HAP-1 (cell line): ENCODE data around the gene GNG13.
A peak's percentile ranks its signal among the peaks of the same experiment; 100 is the strongest.

ENCODE experiments used
- DNase-seq, 2 experiments: peaks; one replicate each; pipeline ENCODE4 v3.0.0-alpha.2; 2016 to 2020; ENCODE audit warnings: low spot score in 2 of 2
- H3K27me3 ChIP-seq: fragments of 250-450 bp; sonication (Bioruptor Pico); 2 replicates; pipeline ENCODE4 v1.5.1; 2020; ENCODE audit warnings: low read depth, mild to moderate bottlenecking, moderate library complexity
- H3K36me3 ChIP-seq: fragments of 250-450 bp; sonication (Bioruptor Pico); replicated peaks from 2 replicates; pipeline ENCODE4 v1.5.1; 2020; ENCODE audit warnings: mild to moderate bottlenecking
- H3K4me1 ChIP-seq: fragments of 250-450 bp; sonication (Bioruptor Pico); 2 replicates; pipeline ENCODE4 v1.5.1; 2020; ENCODE audit warnings: mild to moderate bottlenecking
- H3K4me3 ChIP-seq: fragments of 250-450 bp; sonication (Bioruptor Pico); 2 replicates; pipeline ENCODE4 v1.5.1; 2020; ENCODE audit warnings: mild to moderate bottlenecking, moderate library complexity
- H3K9me3 ChIP-seq: fragments of 250-450 bp; sonication (Bioruptor Pico); 2 replicates; pipeline ENCODE4 v1.5.1; 2020; ENCODE audit warnings: mild to moderate bottlenecking, moderate library complexity
- in situ Hi-C: fragments of 300-500 bp; cut with MboI; formaldehyde crosslinking; loops from 3 replicates; pipeline ENCODE4 v1.14.3; 2020; ENCODE audit warnings: low sequenced_read_pairs, inconsistent platforms, mixed read lengths

Gene GNG13, protein sequence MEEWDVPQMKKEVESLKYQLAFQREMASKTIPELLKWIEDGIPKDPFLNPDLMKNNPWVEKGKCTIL

DNA sequence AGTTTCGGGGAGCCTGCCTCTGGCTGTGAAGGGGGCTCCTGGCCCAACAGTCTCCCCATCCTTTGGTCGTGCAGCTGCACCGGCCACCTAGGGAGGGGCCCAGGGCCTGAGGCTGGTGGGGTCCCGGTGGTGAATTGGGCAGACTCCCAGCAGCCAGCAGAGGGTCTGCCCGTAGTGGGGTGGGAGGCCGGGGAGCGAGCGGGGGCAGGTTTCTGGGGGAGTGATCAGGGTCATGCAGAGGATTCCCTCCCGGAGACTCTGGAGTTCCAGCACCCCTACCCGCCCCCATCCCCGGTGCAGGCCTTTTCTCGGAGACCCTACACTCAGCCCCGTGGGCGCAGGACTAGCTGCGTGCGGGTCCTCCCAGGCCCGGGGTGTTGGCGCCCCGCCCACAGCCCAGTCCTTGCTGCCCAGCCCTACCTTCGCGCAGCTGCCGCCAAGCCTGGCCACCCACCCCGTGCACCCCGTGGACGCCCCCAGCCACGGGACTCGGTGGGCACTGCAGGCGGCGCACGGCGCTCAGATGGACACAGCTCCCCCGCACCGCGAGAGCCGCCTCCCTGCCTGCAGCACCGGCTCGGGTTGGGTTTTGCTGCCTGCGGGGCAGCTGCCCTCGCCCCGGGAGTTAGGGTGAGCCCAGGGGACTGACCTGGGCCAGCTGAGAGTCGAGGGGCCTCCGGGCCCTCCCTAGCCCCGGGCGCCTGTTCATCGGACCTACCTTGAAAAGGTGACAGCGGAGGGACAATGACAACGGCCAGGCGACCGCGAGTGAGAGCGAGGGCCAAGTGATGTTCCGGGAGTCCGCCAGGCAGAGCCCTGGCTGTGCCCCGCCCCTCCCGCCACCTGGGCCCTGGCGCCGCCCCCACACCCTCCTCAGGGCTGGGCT is at the start of gene GNG13:
Gene GNG13 (minus strand): TSS at position 787 of the 886 bp plus-strand sequence. CDS start 1,657 bp downstream, outside the sequence.
- Histone ChIP-seq H3K27me3 (peaks cover 30% of the 10 kb centered on the region), H3K36me3 (peaks cover 18% of the 10 kb centered on the region), H3K4me1 (0 out of 2 replicates have a peak, but pooled peaks cover 2% of the 10 kb centered on the region), H3K9me3 (no peaks in the 10 kb centered on the region), H3K4me3 (no peak within 1 kb of the TSS)
- DNase-seq: peak in 1 of 2 experiments; percentile 60
- in situ Hi-C loops: no loop called here

- Histone ChIP-seq H3K9me3 (no peaks in the 10 kb centered on the region; the same call in 1 of the 2 replicates), H3K36me3 (no peaks in the 10 kb centered on the region), H3K4me1 (no peaks in the 10 kb centered on the region), H3K27me3 (no peaks in the 10 kb centered on the region), H3K4me3 (no peak overlapping the region)
- no peak for DNase-seq
- in situ Hi-C loops: no loop called here
Observed at GRCh38 chr16:848510-849253, 48.1 kb upstream of the GNG13 start.

- DNase-seq: no peak
- no peaks in the 10 kb centered on the region for H3K4me1 ChIP-seq
- H3K9me3 ChIP-seq: no peaks in the 10 kb centered on the region; the same call in 1 of the 2 replicates
- H3K36me3 ChIP-seq: no peaks in the 10 kb centered on the region
- H3K4me3 ChIP-seq: no peak overlapping the region
- no peaks in the 10 kb centered on the region for H3K27me3 ChIP-seq
- in situ Hi-C loops: no loop called here
Observed at GRCh38 chr16:847681-848445, 47.3 kb upstream of the GNG13 start.

- no peaks in the 10 kb centered on the region for H3K36me3 ChIP-seq
- H3K4me3 ChIP-seq: no peak overlapping the region
- no peaks in the 10 kb centered on the region for H3K4me1 ChIP-seq
- DNase-seq: no peak
- H3K9me3 ChIP-seq: no peaks in the 10 kb centered on the region; the same call in 1 of the 2 replicates
- no peaks in the 10 kb centered on the region for H3K27me3 ChIP-seq
- in situ Hi-C loops: no loop called here
Observed at GRCh38 chr16:847151-847550, 46.6 kb upstream of the GNG13 start.

DNA sequence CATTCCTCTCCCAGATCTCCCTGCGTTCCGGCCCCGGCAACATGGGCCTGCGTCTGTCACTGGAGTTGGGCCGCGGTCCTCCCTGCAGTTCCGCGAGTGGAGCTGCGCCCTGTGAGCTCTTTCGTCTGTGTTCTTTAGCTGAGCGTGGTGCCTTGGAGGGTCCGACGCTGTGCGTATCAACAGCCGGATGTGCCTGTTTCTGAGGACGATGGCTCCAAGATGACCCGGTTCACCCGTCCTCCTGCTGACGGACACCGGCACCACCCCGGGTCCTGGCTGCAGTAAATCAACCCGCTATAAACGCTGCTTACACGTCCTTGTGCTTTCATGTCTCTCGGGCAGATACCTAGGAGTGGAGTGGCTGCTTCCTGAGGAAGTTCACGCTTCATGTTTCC is 44.8 kb upstream of the GNG13 start:
- Histone ChIP-seq H3K4me1 (no peaks in the 10 kb centered on the region), H3K4me3 (no peak overlapping the region), H3K36me3 (no peaks in the 10 kb centered on the region), H3K9me3 (no peaks in the 10 kb centered on the region; the same call in 1 of the 2 replicates), H3K27me3 (no peaks in the 10 kb centered on the region)
- in situ Hi-C loops: no loop called here
- DNase-seq: no peak

DNA sequence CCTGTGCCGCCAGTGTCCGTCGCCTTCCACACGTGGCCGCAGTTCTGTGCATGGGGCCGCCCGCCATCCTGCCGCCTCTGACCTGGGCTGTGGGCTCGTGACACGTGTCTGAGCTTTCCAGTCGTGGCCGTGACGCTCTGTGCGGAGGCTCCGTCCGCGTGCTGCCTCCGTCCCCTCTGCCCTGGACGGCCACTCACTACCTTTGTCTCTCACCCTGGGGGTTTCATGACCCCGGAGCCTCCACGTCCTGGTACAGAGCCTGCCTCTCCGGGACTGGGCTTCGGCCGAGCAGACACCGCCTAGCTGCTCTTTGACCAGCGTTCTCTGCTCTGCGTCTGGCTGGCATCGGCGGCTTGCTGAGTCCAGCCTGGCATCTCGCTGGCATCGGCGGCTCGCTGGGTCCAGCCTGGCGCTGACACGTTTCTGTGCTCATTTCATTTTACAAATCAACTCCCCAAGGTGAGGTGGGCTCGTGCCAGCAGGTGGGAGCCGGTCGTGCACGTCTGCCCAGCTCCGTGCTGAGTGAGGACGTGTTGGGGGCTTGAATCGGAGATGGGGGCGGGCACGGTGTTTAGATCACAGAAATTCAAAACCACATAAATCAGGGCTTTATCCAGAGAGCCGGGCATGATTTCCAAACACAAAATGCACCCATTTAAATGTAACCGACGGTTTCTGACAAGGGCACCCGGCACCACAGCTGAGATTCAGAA is 44.3 kb upstream of the GNG13 start:
- H3K4me3 ChIP-seq: no peak overlapping the region

GRCh38 chr16:843771-844170 is 43.2 kb upstream of the GNG13 start:
- Histone ChIP-seq H3K9me3 (no peaks in the 10 kb centered on the region; the same call in 1 of the 2 replicates), H3K27me3 (no peaks in the 10 kb centered on the region), H3K4me1 (no peaks in the 10 kb centered on the region), H3K4me3 (no peak overlapping the region), H3K36me3 (no peaks in the 10 kb centered on the region)
- no peak for DNase-seq
- in situ Hi-C loops: no loop called here

More for the DNA sequence above, 44.3 kb upstream of the GNG13 start:
- Histone ChIP-seq H3K4me1 (no peaks in the 10 kb centered on the region), H3K36me3 (no peaks in the 10 kb centered on the region), H3K27me3 (no peaks in the 10 kb centered on the region), H3K9me3 (no peaks in the 10 kb centered on the region; the same call in 1 of the 2 replicates)
- in situ Hi-C loops: no loop called here
- no peak for DNase-seq

DNA sequence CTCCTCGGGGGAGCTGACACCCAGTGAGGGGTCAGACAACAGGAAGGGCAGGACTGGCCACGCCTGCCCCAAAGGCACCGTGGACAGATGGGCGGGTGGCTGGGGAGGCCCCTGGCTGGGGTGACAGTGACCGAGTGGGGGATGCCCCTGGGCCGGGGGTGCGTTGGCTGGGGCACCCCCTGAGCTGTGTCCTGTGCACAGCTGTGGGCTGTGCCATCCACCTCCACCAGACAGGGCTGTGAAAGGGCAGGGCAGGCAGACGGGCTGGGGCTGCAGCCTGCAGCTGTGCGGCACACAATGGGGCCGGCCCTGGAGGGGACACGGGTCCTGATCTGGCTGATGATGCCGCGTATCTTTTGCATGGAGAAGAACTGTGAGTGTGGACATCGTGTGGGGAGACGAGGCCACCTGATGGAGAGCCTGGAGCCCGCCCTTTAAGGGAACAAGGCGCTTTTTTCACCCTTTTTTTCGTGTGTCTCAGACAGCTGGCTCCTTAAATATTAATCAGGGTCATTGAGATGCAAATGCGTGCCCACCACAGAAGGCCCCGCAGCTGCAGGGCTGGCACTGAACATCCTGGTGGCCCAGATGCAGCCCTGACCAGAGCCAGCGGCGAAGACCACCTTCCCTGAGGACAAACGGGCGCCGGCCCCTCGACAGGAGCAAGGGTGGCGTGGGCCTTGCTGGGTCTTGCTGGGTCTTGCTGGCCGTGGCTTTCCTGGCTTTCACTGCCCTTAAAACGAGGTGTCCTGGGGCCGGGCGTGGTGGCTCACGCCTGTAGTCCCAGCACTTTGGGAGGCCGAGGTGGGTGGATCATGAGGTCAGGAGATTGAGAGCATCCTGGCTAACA is 42.4 kb upstream of the GNG13 start:
- in situ Hi-C loops: no loop called here
- Histone ChIP-seq H3K4me3 (no peak overlapping the region), H3K9me3 (no peaks in the 10 kb centered on the region; the same call in 1 of the 2 replicates), H3K4me1 (no peaks in the 10 kb centered on the region), H3K27me3 (no peaks in the 10 kb centered on the region), H3K36me3 (no peaks in the 10 kb centered on the region)
- no peak for DNase-seq

GRCh38 chr16:842061-842476 is 41.5 kb upstream of the GNG13 start:
- no peak overlapping the region for H3K4me3 ChIP-seq
- in situ Hi-C loops: no loop called here
- no peaks in the 10 kb centered on the region for H3K9me3 ChIP-seq
- H3K36me3 ChIP-seq: no peaks in the 10 kb centered on the region
- DNase-seq: no peak
- H3K27me3 ChIP-seq: no peaks in the 10 kb centered on the region
- no peaks in the 10 kb centered on the region for H3K4me1 ChIP-seq

DNA sequence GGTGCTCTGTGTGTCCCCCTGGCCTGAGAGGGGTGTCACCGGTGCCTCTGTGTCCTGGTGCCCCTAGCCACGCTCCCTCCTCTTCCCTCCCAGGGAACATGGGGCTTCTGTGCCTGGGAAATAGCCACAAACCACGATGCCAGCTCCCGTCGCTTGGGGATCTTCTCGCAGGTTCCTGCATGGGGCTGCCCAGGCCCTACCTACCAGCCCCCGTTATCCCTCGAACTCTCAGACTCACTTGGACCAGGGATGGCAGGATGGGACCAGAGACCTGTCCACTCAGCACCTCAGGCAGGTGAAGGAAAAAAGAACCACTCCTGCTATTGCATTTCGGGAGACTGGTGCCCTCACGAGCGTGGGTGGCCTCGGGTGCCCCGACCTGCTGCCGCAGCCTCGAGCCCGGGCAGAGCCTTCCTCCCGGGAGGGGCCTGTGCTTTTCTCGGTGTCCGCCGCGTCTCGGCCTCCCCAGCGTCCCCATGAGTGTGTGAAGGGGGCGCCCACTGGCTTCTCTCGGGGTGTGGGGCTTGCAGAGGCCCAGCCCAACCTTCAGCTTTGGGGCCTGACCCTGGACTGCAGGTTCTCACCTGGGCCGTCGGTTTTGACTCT is 41.0 kb upstream of the GNG13 start:
- Histone ChIP-seq H3K4me3 (no peak overlapping the region), H3K4me1 (no peaks in the 10 kb centered on the region), H3K9me3 (0 out of 2 replicates have a peak, but pooled peaks cover 2% of the 10 kb centered on the region), H3K27me3 (no peaks in the 10 kb centered on the region), H3K36me3 (no peaks in the 10 kb centered on the region)
- no peak for DNase-seq
- in situ Hi-C loops: no loop called here

DNA sequence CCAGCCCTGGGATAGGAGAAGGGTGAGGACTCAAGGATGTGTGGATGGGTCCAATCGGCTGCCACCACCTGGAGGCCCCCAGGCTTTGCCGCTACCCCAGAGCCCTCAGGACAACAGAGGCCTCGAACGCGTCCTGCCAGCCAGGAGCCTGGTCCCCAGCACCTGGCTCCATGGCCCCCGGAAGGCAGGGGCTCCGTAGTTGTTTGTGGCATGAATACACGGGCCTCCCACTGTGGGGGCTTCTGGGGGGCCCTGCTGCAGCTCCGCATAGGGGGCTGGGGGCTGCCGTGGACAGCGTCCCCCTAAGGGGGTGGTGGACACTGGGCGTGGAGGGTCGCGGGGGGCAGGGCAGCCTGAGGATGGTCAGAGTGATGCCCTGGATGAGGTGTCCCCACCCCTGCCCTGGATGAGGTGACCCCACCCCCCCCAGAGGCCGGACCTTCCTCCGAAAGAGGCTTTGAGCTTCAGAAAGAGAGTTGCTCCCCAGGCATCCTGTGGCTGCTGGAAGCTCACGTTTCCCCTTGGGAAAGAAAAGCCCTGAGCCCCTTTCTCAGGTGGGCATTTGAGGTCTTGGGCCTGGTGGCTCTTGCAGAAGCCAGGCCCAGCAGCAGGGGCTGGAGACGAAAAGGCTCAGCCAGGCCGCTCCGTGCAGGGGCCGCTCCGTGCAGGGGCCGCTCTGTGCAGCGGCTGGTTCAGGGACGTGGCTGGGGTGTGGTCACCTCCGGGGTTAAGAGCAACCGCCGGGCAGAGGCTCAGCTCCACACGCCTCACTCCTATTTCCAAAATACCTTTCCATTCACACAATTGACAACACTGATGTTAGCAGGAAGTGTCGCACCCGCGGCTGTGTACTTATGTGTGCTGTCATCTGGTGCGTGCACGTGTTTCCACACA is 40.3 kb upstream of the GNG13 start:
- Histone ChIP-seq H3K36me3 (no peaks in the 10 kb centered on the region), H3K4me1 (no peaks in the 10 kb centered on the region), H3K27me3 (no peaks in the 10 kb centered on the region), H3K4me3 (no peak overlapping the region), H3K9me3 (peaks cover 7% of the 10 kb centered on the region)
- in situ Hi-C loops: no loop called here
- no peak for DNase-seq
